Kidney tubule cell (primary cell): ENCODE data around the gene CWC27.

ENCODE experiments used
- DNase-seq: peaks from one replicate; pipeline ENCODE4 v3.0.0-alpha.2; 2018; ENCODE audit warnings: low spot score

Gene CWC27

GRCh38 chr5:64923151-64923685 is 154.5 kb downstream of the CWC27 start:
- DNase-seq, result peak; percentile 13

DNA sequence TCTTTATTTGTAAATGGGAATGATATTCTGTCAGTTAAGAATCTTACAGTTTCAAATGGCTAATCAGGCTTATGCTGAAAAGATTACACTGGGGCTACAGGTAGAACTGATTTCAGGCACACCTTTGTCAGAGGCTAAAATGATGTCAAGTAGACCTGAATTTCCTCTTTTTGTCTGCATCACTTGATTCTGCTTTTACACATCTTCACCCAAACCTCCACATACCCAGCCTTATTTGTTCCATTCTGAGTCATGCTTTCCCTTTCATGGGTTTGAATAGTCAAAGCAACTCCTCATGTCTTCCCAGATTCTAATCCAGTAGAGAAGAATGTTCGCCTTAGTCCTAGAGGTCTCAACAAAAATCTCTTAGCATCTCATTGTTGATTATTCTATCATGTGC is 156.4 kb downstream of the CWC27 start:
- DNase-seq, result no peak

GRCh38 chr5:64929833-64930232 is 161.1 kb downstream of the CWC27 start:
- no peak for DNase-seq

- DNase-seq, result no peak
Measured at GRCh38 chr5:64930672-64931318, 162.1 kb downstream of the CWC27 start.

DNA sequence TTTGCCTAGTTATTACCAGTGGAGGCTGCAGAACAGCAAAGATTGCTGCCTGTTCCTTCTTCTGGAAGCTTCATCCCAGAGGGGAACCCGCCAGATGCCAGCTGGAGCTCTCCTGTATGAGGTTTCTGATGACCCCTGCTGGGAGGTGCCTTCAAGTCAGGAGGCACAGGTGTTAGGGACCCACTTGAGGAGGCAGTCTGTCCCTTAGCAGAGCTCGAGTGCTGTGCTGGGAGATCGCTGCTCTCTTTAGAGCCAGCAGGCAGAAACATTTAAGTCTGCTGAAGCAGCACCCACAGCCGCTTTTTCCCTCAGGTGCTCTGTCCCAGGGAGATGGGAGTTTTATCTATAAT is 170.7 kb downstream of the CWC27 start:
- DNase-seq, result peak; percentile 3

GRCh38 chr5:64939772-64940510 is 171.2 kb downstream of the CWC27 start:
- DNase-seq, result peak; percentile 59

- no peak for DNase-seq
Measured at GRCh38 chr5:64942460-64942859, 173.7 kb downstream of the CWC27 start.

GRCh38 chr5:64944868-64945267 is 176.1 kb downstream of the CWC27 start:
- no peak for DNase-seq

DNA sequence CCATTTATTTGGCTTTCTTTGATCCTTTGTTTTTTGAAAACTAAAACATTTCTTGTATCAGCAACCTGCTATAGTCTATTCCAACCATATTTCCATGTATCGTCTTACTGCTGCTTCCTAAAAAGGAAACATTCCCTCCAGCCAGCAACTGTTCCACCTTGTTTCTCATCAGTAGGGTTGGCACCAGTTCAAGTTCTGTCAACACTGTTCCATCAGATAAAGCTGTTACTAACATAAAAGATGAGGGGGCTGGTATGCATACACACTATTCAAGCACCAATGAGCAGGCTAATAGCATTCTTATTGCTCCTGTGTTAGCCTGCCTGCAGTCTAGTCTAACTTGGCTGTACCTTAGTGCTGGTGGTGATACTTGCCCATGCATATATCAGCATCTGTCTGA is 178.3 kb downstream of the CWC27 start:
- peak; percentile 53 for DNase-seq

- DNase-seq, result no peak
Measured at GRCh38 chr5:64947801-64948200, 179.1 kb downstream of the CWC27 start.

- no peak for DNase-seq
Measured at GRCh38 chr5:64949331-64949730, 180.6 kb downstream of the CWC27 start.

DNA sequence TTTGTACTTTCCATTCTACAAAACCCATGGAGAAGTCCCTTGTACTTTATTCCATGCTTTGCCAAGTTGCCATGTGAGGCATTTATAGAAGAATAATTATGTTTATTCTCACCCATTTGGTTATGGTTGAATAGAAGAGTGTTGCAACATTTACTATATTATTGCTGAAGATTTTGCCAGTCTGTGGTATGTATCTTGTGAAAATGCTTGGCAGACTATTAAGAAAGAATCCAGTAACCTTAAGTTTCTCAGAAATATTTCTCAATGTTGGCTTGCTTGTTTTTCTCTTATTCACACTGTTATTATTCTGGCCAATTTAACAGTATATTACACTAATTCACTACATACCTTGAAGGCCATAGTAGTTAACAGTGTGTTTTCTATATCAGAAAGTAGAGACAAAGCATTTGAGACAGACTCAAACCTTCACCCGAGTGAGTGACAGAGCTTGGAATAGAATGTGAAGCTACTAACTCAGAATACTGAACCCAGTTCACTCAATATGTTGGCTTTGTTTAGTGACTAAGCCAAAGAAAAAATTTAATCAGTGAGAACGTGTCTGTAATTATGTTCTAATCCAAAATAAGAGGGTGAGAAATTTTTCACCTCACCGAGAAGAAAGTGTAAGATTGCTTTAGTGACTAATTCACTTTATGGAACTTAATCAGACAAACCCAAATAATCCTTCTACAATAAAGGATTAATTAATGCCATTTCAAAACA is 184.4 kb downstream of the CWC27 start:
- DNase-seq, result no peak

GRCh38 chr5:64954518-64954917 is 185.8 kb downstream of the CWC27 start:
- no peak for DNase-seq

DNA sequence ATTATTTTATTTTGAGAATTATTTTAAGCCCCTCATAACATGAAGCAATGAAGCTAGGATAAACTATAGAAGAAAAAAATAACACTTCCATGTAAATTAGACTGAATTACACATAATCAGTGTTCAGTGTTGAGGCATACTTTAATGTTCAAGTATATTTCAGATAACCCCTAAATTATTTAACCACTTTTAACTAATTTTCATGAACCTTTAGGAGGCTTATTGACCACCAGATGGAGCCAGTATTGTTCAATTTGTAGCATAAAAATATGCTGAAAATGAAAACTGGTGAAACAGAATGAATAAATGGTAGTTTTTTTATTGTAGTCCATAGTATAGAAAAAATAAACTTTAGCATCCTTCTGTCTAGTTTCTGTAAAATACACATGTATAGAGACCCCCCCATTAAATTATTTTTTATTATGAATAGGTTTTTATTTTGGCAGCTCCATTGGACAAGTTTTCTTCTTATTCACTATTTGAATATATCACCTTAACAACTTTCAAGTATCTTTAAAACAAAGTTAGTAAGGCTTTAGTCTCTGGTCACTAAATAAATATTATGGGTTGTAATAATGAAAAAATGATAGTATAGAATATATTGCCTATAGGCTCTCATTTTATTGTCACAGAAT is 190.1 kb downstream of the CWC27 start:
- peak; percentile 39 for DNase-seq

GRCh38 chr5:64963278-64963677 is 194.5 kb downstream of the CWC27 start:
- no peak for DNase-seq

- DNase-seq, result no peak
Measured at GRCh38 chr5:64968591-64969110, 199.9 kb downstream of the CWC27 start.

- DNase-seq, result no peak
Measured at GRCh38 chr5:64969578-64969977, 200.8 kb downstream of the CWC27 start.

GRCh38 chr5:64971513-64971912 is 202.8 kb downstream of the CWC27 start:
- no peak for DNase-seq

- DNase-seq, result no peak
Measured at GRCh38 chr5:64971990-64972389, 203.3 kb downstream of the CWC27 start.

DNA sequence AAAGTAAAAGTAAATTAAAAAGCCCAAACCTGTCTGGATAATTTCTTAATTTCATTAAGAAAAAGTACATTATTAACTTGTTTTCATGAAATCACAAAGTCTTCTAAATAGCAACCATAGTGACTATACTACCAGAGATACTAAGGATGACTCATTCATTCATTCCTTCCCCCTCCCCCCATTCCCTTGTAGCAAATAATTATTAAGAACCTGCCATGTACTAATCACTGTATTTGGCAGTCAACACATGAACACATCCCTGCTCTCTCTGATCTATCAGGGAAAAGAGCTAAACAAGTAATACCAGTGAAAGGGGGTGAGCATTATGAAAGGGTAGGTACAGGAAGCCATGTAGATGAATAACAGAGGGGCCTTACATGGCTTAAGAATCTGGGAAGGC is 203.9 kb downstream of the CWC27 start:
- DNase-seq, result peak; percentile 50

DNA sequence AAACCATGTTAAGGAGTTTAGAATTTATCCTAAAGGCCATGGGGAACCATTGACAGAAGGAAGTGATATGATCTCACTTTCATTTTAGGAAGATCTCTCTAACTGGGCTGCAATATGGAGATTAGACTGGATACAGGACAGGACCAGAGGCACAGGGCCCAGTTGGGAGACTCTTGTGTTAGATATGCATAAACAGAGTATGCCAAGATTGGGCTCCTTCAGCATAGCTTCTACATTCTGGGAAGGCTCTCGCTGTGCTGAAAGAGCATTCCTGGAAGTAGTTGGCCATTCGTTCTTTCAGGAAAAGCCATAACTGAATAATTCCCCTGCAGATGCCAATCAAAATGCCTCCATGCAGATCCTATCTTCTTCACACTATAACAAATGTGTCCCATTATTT is 204.5 kb downstream of the CWC27 start:
- no peak for DNase-seq

DNA sequence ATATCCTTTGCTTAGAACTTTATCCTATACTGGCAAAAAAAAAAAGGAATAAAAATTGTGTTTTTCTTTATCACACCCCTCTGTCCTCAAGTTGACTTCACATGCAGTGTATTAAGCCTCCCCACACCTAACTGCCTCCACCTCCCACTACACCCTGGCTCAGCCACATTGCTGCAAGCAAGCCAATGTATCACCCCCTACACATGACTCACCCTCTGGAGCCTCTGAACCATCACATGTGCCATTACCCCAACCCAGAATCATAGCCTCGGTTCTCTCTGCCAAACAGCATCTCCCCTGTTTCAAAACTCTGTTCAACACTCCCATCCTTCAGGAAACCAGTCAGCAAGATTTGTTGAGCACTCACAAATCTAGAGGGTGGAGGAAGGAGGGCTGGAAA is 209.0 kb downstream of the CWC27 start:
- DNase-seq, result peak; percentile 37
